Lower lobe of right lung (tissue), 2 donors: ENCODE data around the gene DAP. TPM values are rescaled to one million over a fixed set of nuclear protein-coding genes. Genes with fewer than 3 reads are reported as not detected.

ENCODE experiments used
- ATAC-seq, 2 donors: fragments of 200-7000 bp; cut with Tn5 transposase; one replicate each; pipeline ENCODE4 v1.9.1; 2020 to 2022; ENCODE audit warnings: mild to moderate bottlenecking in 2 of 2, moderate library complexity in 2 of 2
- DNase-seq: peaks from one replicate; pipeline ENCODE4 v3.0.0-alpha.2; 2020
- H3K27ac ChIP-seq: fragments of 200-600 bp; one replicate; pipeline ENCODE4 v1.8.0; 2022
- H3K27me3 ChIP-seq: fragments of 200-600 bp; one replicate; pipeline ENCODE4 v1.8.0; 2022; ENCODE audit warnings: low read depth
- H3K36me3 ChIP-seq: fragments of 200-600 bp; one replicate; pipeline ENCODE4 v1.8.0; 2022; ENCODE audit warnings: mild to moderate bottlenecking
- H3K4me1 ChIP-seq: fragments of 200-600 bp; one replicate; pipeline ENCODE4 v1.8.0; 2022
- H3K4me3 ChIP-seq: fragments of 200-600 bp; one replicate; pipeline ENCODE4 v1.8.0; 2022; ENCODE audit warnings: mild to moderate bottlenecking
- H3K9me3 ChIP-seq: fragments of 200-600 bp; one replicate; pipeline ENCODE4 v1.8.0; 2022
- intact Hi-C: fragments of 100-400 bp; cut with DNase I; formaldehyde crosslinking; loops from one replicate; pipeline ENCODE4 v1.11.0; 2022
- total RNA-seq: library from RNA; stranded (reverse); fragmentation: NEBNext Ultra II Directional; extraction: Animal tissue kit (Norgen Biotek cat#: 25700); gene quantifications from one replicate; pipeline ENCODE4 v1.2.1, GENCODE V29; 2021
- TF ChIP-seq, protein P1 (sequence below): fragments of 200-600 bp; IDR thresholded peaks from one replicate; pipeline ENCODE4 v1.8.0; 2022; ENCODE audit warnings: antibody characterized with exemption, mild to moderate bottlenecking
- donor health status: DM: no; HTN: yes; CAD: no; lungs with severe emphysema.

DAP gene
- total RNA-seq, 1 donor from 2014 or later, result 89.8 TPM

- H3K27ac ChIP-seq, result no peak overlapping the region
- H3K4me1 ChIP-seq, result no peaks in the 10 kb centered on the region
- TF ChIP-seq, protein P1, sequence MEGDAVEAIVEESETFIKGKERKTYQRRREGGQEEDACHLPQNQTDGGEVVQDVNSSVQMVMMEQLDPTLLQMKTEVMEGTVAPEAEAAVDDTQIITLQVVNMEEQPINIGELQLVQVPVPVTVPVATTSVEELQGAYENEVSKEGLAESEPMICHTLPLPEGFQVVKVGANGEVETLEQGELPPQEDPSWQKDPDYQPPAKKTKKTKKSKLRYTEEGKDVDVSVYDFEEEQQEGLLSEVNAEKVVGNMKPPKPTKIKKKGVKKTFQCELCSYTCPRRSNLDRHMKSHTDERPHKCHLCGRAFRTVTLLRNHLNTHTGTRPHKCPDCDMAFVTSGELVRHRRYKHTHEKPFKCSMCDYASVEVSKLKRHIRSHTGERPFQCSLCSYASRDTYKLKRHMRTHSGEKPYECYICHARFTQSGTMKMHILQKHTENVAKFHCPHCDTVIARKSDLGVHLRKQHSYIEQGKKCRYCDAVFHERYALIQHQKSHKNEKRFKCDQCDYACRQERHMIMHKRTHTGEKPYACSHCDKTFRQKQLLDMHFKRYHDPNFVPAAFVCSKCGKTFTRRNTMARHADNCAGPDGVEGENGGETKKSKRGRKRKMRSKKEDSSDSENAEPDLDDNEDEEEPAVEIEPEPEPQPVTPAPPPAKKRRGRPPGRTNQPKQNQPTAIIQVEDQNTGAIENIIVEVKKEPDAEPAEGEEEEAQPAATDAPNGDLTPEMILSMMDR, result no peak
- DNase-seq (no peak), ATAC-seq (no peak)
- peaks cover 59% of the 10 kb centered on the region for H3K36me3 ChIP-seq
- no peaks in the 10 kb centered on the region for H3K9me3 ChIP-seq
- no peak overlapping the region for H3K4me3 ChIP-seq
- no peaks in the 10 kb centered on the region for H3K27me3 ChIP-seq
- intact Hi-C loops, result no loop called here
Measured at GRCh38 chr5:10679336-10679988, 81.6 kb downstream of the DAP start.

GRCh38 chr5:10678244-10678643, 82.8 kb downstream of the DAP start:
- Histone ChIP-seq H3K36me3 (peaks cover 57% of the 10 kb centered on the region), H3K27me3 (no peaks in the 10 kb centered on the region), H3K9me3 (no peaks in the 10 kb centered on the region), H3K27ac (no peak overlapping the region), H3K4me3 (no peak overlapping the region), H3K4me1 (no peaks in the 10 kb centered on the region)
- ATAC-seq, result no peak
- DNase-seq, result no peak
- intact Hi-C loops, result no loop called here
- TF ChIP-seq, protein P1, result no peak

- DNase-seq, result no peak
- intact Hi-C loops, result no loop called here
- H3K4me3 ChIP-seq, result no peak overlapping the region
Measured at GRCh38 chr5:10677533-10677932, 83.5 kb downstream of the DAP start.

GRCh38 chr5:10676946-10677345, 84.1 kb downstream of the DAP start:
- TF ChIP-seq, protein P1, result no peak
- H3K27me3 ChIP-seq, result no peaks in the 10 kb centered on the region

More at GRCh38 chr5:10677533-10677932, 83.5 kb downstream of the DAP start:
- peaks cover 50% of the 10 kb centered on the region for H3K36me3 ChIP-seq
- no peaks in the 10 kb centered on the region for H3K4me1 ChIP-seq
- no peaks in the 10 kb centered on the region for H3K27me3 ChIP-seq
- no peak overlapping the region for H3K27ac ChIP-seq
- TF ChIP-seq, protein P1, result no peak
- ATAC-seq, result no peak
- no peaks in the 10 kb centered on the region for H3K9me3 ChIP-seq

GRCh38 chr5:10676224-10676623, 84.8 kb downstream of the DAP start:
- TF ChIP-seq, protein P1, result no peak
- peaks cover 2% of the 10 kb centered on the region for H3K4me1 ChIP-seq
- no peaks in the 10 kb centered on the region for H3K9me3 ChIP-seq
- H3K36me3 ChIP-seq, result peaks cover 39% of the 10 kb centered on the region
- DNase-seq (no peak), ATAC-seq (no peak)
- no peak overlapping the region for H3K27ac ChIP-seq
- intact Hi-C loops, result no loop called here
- H3K4me3 ChIP-seq, result no peak overlapping the region
- H3K27me3 ChIP-seq, result no peaks in the 10 kb centered on the region

More at GRCh38 chr5:10676946-10677345, 84.1 kb downstream of the DAP start:
- ATAC-seq, result no peak
- Histone ChIP-seq H3K36me3 (peaks cover 44% of the 10 kb centered on the region), H3K27ac (no peak overlapping the region), H3K9me3 (no peaks in the 10 kb centered on the region), H3K4me3 (no peak overlapping the region), H3K4me1 (no peaks in the 10 kb centered on the region)
- intact Hi-C loops, result no loop called here
- no peak for DNase-seq
